NCI-H187 (cell line): ENCODE data around the gene CMTM7.
"Not testable (repeated sequence)": the region's sequence is repeated elsewhere in the genome, so short reads cannot be mapped to it uniquely, and the experiment has no call there.

Experiments
- DNase-seq, 2 experiments: peaks; one replicate each; lab custom pipeline; 2025; lab: John Stamatoyannopoulos, UW

Gene CMTM7

GRCh38 chr3:32436816-32437189, 45.1 kb downstream of the CMTM7 start:
- no peak for DNase-seq

DNA sequence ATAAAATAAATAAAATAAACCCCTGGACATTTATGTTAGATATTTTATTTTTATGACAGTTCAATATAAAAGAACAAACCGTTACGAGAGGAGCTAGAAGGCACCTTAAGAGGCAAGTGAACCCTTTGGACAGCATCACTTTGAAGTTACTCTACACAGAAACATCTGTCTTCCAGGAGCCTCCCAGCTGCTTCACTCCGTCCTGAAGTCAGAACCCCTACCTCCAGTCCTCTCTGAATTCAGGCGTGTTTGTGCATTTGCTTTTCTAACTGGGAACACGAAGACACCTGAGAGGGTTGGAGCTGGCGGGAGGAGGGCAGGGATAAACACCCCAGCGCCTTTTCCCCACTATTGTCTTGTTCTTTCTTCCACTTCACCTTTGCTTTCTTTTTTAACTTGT, 46.2 kb downstream of the CMTM7 start:
- DNase-seq, result no peak

- no peak for DNase-seq
These were observed 47.1 kb downstream of the CMTM7 start for GRCh38 chr3:32438596-32439344.

GRCh38 chr3:32439421-32439820, 47.8 kb downstream of the CMTM7 start:
- DNase-seq, result not testable (repeated sequence)

DNA sequence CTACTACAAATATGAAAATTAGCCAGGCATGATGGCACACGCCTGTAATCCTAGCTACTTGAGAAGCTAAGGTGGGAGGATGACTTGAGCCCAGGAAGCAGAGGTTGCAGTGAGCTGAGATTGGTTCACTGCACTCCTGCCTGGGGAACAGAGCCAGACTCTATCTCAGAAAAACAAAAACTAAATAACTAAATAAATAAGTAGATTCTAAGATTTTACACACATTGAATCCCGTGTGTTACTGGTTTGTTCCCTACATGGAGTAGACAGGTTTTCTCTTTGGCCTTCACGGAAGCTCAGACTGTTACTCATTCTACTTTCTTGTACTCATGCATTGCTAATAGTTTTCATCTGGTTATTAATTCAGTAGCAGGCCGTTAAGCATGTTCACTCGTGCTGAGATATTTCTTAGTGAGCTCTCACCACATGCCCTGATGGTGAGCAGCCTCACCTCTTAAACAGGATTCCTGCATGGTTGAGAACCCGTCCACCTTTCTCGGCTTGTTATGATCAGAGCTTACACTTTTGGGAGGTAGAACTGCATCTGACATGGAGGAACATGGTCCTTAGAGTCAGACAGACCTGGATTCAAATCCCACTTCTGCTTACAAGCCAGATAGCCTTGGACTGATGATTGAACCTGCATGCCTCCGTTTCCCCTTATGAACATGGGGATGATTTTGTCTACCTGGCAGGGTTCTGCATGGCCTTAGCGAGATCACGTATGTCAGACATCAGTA, 49.1 kb downstream of the CMTM7 start:
- no peak for DNase-seq

DNA sequence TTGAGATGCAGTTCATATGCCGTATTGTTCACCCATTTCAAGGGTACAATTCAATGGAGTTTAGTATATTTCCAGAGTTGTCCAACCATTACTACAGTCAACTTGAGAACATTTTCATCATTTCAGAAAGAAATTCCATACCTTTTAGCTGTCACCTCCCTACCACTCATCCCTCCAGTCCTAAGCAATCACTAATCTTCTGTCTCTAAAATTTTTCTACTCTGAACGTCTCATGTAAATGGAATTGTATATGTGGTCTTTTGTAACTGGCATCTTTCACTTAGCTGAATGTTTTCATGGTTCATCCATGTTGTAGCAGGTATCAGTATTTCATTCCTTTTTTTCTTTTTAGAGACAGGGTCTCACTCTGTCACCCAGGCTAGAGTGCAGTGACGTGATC, 51.1 kb downstream of the CMTM7 start:
- DNase-seq, result no peak

DNA sequence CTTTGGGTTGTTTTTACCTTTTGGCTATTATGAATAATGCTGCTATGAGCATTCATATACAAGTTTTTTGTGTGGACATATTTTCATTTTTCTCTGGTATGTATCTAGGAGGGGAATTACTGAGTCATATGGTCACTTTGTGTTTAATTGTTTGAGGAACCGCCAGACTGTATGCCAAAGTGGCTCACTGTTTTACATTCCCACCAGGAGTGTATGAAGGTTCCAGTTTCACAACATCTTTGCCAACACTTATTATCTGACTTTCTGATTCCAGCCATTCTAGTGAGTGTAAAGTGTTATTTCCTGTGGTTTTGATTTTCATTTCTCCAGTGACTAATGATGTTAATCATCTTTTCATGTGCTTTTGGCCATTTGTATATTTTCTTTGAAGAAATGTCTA, 51.8 kb downstream of the CMTM7 start:
- no peak for DNase-seq

DNA sequence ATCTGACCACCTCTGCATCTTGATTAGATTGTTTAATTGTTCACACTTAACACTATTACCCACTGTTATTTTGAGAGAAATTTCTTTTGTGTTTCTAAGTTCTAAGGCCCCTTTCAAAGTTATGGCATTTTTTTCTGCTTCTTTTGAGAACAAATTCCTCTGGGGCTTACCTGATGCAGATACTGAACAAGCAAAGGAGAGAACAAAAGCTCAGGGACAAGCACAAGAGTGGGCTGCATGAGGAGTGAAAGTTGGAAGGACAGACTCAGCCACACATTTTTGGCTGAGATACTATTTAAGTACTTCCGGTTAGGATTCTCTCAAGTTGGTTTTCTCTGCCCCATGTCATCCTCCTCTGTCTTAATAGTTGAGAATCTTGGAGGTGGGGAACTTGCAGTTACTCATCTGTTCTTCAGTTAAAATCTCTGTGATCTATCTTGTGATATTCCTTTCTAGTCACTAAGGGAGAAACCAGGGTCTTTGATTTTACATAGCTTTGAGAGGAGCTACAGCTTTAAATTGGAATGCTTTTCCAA, 56.3 kb downstream of the CMTM7 start:
- DNase-seq, result no peak

GRCh38 chr3:32448686-32449474, 57.2 kb downstream of the CMTM7 start:
- no peak for DNase-seq

GRCh38 chr3:32449691-32450090, 58.0 kb downstream of the CMTM7 start:
- no peak for DNase-seq

GRCh38 chr3:32450426-32450825, 58.8 kb downstream of the CMTM7 start:
- no peak for DNase-seq

GRCh38 chr3:32450992-32451659, 59.5 kb downstream of the CMTM7 start:
- no peak for DNase-seq

GRCh38 chr3:32452009-32452408, 60.4 kb downstream of the CMTM7 start:
- DNase-seq, result no peak

DNA sequence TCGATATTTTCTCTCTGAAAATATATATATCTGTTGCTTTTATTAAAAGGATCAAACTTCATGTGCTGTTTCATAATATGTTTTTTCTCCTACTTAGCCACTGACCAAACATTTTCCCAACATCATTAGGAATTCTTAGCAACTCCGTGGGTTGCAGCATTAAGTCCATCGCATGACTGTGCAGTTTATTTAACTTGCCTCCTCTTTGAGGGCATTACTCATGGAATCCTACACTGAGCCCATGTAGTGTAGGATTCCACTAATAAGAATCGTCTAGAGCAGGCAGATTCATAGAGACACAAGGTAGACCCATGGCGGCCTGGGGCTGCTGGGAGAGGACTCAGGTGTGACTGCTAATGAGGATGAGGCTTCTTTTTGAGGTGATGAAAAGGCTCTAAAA, 61.7 kb downstream of the CMTM7 start:
- DNase-seq, result no peak

- no peak for DNase-seq
These were observed 62.5 kb downstream of the CMTM7 start for GRCh38 chr3:32454111-32454510.

DNA sequence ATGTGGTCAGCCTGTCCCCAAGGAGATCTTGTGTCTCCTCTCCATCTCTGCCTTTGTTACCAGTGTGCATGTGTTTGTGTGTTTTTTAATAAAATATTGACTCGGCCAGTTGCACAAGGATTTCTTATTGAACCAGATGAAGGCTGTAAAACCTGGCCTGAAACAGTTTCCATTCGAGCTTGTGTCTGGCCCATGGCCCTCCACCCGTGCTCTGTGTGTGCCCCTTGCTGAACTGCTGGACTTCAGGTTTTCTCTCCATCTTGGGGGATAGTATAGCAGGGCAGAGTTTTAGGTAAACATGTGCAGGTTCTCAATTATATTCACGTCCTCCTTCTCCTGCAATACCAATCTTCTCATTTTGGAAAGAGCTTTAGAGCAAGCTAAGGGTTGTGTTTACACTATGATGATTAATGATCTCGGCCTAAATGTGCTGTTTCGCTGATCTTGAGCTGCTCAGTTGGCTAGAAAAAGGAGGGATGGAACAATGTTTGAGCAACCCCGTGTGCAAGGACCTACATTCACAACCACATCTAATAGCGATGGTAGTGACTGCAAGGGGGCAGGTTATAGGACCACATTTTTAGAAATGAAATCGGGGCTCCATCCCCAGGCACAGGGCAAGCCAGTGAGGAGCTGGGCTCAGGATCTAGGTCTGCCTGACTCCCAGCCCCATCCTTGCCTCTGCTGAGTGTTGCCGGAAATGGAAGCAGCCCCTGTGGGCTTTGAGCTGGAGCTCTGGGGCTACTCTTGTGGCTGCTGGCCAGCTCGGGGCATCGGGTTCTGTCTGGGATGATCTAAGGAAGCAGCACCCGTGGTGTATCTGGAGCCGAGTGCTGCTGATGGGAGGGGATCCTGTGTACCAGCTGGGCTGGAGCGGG, 63.3 kb downstream of the CMTM7 start:
- no peak for DNase-seq

DNA sequence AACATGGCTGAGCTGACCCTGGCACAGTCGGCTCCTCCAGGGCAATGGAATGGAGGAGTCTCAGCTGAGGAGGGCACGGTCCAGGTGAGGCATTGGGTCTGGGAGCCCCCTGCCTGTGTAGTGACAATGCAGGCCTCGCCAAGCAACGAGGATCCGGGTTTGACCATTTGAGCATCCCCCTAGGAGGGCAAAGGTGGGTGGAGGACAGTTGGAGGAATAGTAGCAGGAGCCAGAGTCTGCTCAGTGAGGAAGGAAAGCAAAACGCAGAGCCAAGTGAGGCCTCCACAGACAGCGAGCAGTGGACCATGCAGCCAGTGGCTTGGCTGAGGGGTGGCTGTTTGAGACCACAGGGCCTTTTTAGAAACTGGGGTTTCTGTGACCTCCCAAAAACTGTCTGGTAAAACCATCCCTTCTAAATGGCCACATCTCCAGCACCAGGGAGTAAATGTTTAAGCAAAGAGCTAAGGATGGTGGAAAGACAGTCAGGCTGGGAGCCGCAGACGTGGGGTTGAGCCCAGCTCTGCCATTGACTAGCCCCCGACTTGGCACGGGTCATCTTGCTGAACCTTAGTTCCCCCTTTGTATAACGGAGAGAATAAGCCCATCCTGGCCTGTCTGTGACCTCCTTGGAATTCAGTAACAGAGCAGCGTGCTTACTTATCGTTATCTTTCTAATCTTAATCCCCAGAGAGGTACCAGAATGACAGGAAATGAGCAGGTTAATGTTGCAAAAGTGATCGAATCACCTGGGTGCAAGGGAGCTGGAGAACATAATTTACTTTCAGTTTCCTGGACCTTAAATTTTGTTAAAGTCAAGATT, 64.2 kb downstream of the CMTM7 start:
- DNase-seq, result no peak

GRCh38 chr3:32456429-32457130, 64.9 kb downstream of the CMTM7 start:
- no peak for DNase-seq

DNA sequence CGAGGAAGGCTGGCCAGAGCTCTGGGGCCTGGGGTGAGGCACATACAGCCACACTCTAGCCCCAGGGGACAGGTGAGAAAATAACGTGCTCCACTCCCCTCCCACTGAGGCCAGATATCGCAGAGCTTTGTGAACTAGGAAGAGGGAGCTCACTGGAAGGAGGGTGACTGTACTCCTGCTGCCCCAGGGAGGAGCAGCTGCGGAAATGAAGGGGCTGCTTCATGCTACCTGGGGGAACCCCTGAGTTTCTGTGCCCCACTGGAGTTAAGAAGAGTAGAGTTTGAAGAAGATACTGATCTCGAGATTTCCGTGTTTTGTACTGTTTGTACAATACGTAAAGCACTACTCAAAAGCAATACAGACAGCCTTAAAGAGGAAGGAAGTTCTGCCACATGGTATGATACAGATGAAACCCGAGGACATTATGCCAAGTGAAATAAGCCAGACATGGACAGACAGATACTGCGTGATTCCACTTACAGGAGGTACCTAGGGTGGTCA, 66.4 kb downstream of the CMTM7 start:
- DNase-seq, result no peak
